ENCODE results near the gene FOXP1.

The FOXP1 gene

GRCh38 chr3:71127052-71127831 lies 456.3 kb downstream of the FOXP1 start:
- DNase-seq (ENCODE audit: low spot score), result no peak

- no peak for DNase-seq (ENCODE audit: low spot score)
Measured at GRCh38 chr3:71125738-71126137, 457.8 kb downstream of the FOXP1 start.

- no peak for DNase-seq (ENCODE audit: low spot score)
Measured at GRCh38 chr3:71124048-71124447, 459.5 kb downstream of the FOXP1 start.

- no peak for DNase-seq (ENCODE audit: low spot score)
Measured at GRCh38 chr3:71122641-71123040, 460.9 kb downstream of the FOXP1 start.

- DNase-seq (ENCODE audit: low spot score), result no peak
Measured at GRCh38 chr3:71121429-71122167, 461.9 kb downstream of the FOXP1 start.

- DNase-seq (ENCODE audit: low spot score), result no peak
Measured at GRCh38 chr3:71120012-71120411, 463.5 kb downstream of the FOXP1 start.

GRCh38 chr3:71119171-71119570 lies 464.4 kb downstream of the FOXP1 start:
- DNase-seq (ENCODE audit: low spot score), result no peak

DNA sequence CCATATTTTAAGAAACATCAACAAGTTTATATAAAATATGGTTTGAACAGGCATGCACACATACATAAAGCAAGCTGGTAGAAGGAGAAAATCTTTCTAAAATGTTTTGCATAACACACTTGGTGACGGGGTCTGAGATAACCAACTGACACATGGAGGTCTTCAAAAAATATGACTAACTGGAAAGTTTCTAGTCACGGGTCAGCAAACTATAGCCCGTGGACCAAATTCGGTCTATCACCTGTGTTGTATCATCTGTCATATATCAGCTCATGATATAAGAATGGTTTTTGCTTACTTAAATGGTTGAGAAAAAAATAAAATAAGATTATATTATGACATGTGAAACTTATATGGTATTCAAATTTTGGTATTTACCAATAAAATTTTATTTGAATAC lies 465.1 kb downstream of the FOXP1 start:
- DNase-seq (ENCODE audit: low spot score), result no peak

GRCh38 chr3:71117572-71118247 lies 465.8 kb downstream of the FOXP1 start:
- no peak for DNase-seq (ENCODE audit: low spot score)

GRCh38 chr3:71114610-71115009 lies 468.9 kb downstream of the FOXP1 start:
- DNase-seq (ENCODE audit: low spot score), result no peak

- no peak for DNase-seq (ENCODE audit: low spot score)
Measured at GRCh38 chr3:71112576-71112975, 471.0 kb downstream of the FOXP1 start.

GRCh38 chr3:71111784-71112440 lies 471.6 kb downstream of the FOXP1 start:
- no peak for DNase-seq (ENCODE audit: low spot score)

- DNase-seq (ENCODE audit: low spot score), result no peak
Measured at GRCh38 chr3:71110385-71111222, 472.9 kb downstream of the FOXP1 start.

DNA sequence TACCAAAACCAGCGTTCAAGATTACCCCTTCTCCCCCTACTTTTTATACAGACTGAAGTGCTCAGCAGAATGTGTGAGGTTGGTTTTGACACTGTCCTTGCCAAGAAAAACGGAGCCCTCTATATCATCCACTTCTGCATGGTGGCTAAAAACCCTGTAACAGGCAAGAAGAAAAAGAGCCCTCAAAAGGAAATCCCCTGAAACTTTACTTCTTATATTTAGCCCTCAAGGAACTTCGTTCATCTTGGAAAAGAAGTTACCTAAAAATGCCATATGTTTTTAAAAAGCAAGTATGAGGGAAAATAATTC lies 473.6 kb downstream of the FOXP1 start:
- DNase-seq (ENCODE audit: low spot score), result no peak

- no peak for DNase-seq (ENCODE audit: low spot score)
Measured at GRCh38 chr3:71109241-71109976, 474.1 kb downstream of the FOXP1 start.

- DNase-seq (ENCODE audit: low spot score), result no peak
Measured at GRCh38 chr3:71107926-71108325, 475.6 kb downstream of the FOXP1 start.

DNA sequence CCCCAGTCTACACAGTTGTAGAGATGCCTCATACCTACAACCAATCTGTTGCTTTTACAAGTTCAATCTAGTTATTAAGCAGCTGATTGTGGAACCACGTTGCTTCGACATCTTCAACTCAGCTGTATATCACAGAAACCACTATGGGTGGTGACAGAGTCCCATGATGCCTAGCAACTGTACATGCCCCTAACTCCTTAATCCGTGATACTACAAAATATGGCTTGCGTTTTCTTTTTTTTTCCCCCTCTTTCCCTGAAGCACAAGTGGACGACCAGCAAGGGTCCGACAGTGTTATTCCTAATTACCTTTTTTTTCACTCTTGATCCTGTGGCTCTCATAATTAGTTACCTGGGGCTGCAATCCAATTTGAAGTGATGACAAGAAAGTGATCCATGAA lies 478.6 kb downstream of the FOXP1 start:
- DNase-seq (ENCODE audit: low spot score), result no peak

DNA sequence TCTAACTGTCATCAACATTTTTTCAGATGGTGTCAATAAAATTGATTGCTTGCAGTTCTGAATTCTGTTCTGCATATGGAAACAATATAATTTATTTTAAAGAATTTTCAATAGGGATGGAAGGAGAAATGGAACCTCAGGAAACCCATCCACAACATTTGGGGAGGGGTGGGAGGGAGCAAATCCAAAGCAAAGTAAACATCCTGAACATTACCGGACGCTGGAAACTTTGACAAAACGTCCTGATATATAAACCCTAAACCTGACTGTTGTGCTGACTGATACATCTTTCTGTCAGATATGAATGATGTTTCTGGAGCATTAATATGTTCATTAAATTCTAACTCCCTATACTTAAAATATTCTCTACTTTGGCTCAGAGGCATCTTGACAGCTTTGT lies 479.0 kb downstream of the FOXP1 start:
- no peak for DNase-seq (ENCODE audit: low spot score)

GRCh38 chr3:71104121-71104541 lies 479.4 kb downstream of the FOXP1 start:
- DNase-seq (ENCODE audit: low spot score), result no peak

- DNase-seq (ENCODE audit: low spot score), result no peak
Measured at GRCh38 chr3:71103430-71103921, 480.1 kb downstream of the FOXP1 start.

Measured in pons (tissue), 1 donor.